HEK293T (cell line): ENCODE results near the gene TFF1.

Experiments
- CTCF ChIA-PET: fragments of 350-600 bp; formaldehyde crosslinking; extraction: SDS; loops from one replicate; lab custom pipeline; 2021; ENCODE audit warnings: antibody characterized with exemption, inconsistent platforms; lab: Yijun Ruan, JAX
- POLR2A ChIA-PET: fragments of 350-600 bp; formaldehyde crosslinking; extraction: SDS; loops from one replicate; lab custom pipeline; 2020; ENCODE audit warnings: antibody characterized with exemption, inconsistent platforms; lab: Yijun Ruan, JAX
- DNase-seq: peaks from one replicate; pipeline ENCODE4 v3.0.0; 2012; ENCODE audit warnings: mixed read lengths; ENCODE audit errors: extremely low spot score
- ARNT ChIP-seq: fragments of 450-650 bp; IDR thresholded peaks from 2 replicates; pipeline ENCODE4 v1.6.1; 2017; ENCODE audit warnings: mild to moderate bottlenecking
- BHLHE40 ChIP-seq: fragments of 450-650 bp; IDR thresholded peaks from 2 replicates; pipeline ENCODE4 v1.6.1; 2016; ENCODE audit warnings: mild to moderate bottlenecking, moderate library complexity, borderline replicate concordance
- CTBP1 ChIP-seq: fragments of 450-650 bp; IDR thresholded peaks from 2 replicates; pipeline ENCODE4 v1.6.1; 2016; ENCODE audit warnings: borderline replicate concordance
- ELF4 ChIP-seq: fragments of 450-650 bp; IDR thresholded peaks from 2 replicates; pipeline ENCODE4 v1.6.1; 2017; ENCODE audit warnings: antibody characterized with exemption
- FOXA1 ChIP-seq: fragments of 450-650 bp; IDR thresholded peaks from 2 replicates; pipeline ENCODE4 v1.6.1; 2016; ENCODE audit warnings: mild to moderate bottlenecking
- FOXK2 ChIP-seq: fragments of 450-650 bp; IDR thresholded peaks from 2 replicates; pipeline ENCODE4 v1.6.1; 2016; ENCODE audit warnings: mild to moderate bottlenecking
- FOXM1 ChIP-seq: fragments of 450-650 bp; IDR thresholded peaks from 2 replicates; pipeline ENCODE4 v1.6.1; 2017; ENCODE audit warnings: mild to moderate bottlenecking, borderline replicate concordance
- HDGF ChIP-seq: fragments of 450-650 bp; IDR thresholded peaks from 2 replicates; pipeline ENCODE4 v1.6.1; 2017; ENCODE audit warnings: antibody characterized with exemption, borderline replicate concordance
- L3MBTL2 ChIP-seq: fragments of 450-650 bp; conservative IDR thresholded peaks from 2 replicates; pipeline ENCODE4 v1.6.1; 2016; ENCODE audit warnings: mild to moderate bottlenecking
- LEF1 ChIP-seq: fragments of 450-650 bp; IDR thresholded peaks from 2 replicates; pipeline ENCODE4 v1.6.1; 2017; ENCODE audit warnings: mild to moderate bottlenecking, borderline replicate concordance
- NFRKB ChIP-seq: fragments of 450-650 bp; IDR thresholded peaks from 2 replicates; pipeline ENCODE4 v1.6.1; 2016; ENCODE audit warnings: mild to moderate bottlenecking, moderate library complexity
- PKNOX1 ChIP-seq: fragments of 450-650 bp; IDR thresholded peaks from 2 replicates; pipeline ENCODE4 v1.6.1; 2016
- SP1 ChIP-seq: fragments of 450-650 bp; IDR thresholded peaks from 2 replicates; pipeline ENCODE4 v1.6.1; 2017
- SUZ12 ChIP-seq: fragments of 450-650 bp; IDR thresholded peaks from 2 replicates; pipeline ENCODE4 v1.6.1; 2016; ENCODE audit warnings: mild to moderate bottlenecking
- TARDBP ChIP-seq: fragments of 450-650 bp; IDR thresholded peaks from 2 replicates; pipeline ENCODE4 v1.6.1; 2016
- ZNF384 ChIP-seq: fragments of 450-650 bp; IDR thresholded peaks from 2 replicates; pipeline ENCODE4 v1.6.1; 2016

The TFF1 gene

GRCh38 chr21:42405064-42406013 is 39.0 kb upstream of the TFF1 start:
- POLR2A ChIA-PET = interaction anchor here (0.6 kb wide), 1 partner anchor 266 kb away, joined by 3 read pairs; no protein-coding TSS in a partner anchor
- CTCF ChIA-PET = no interaction called here
- no peak for TF ChIP-seq TARDBP
- no peak for TF ChIP-seq LEF1
- TF ChIP-seq FOXA1 = no peak
- no peak for TF ChIP-seq ELF4
- TF ChIP-seq NFRKB = no peak
- no peak for TF ChIP-seq ARNT
- no peak for TF ChIP-seq FOXK2
- TF ChIP-seq ZNF384 = no peak
- TF ChIP-seq BHLHE40 = no peak
- no peak for TF ChIP-seq CTBP1
- no peak for DNase-seq

- no peak for DNase-seq
- ChIA-PET POLR2A (interaction anchor here (0.6 kb wide), 1 partner anchor 265 kb away, joined by 3 read pairs; no protein-coding TSS in a partner anchor), CTCF (no interaction called here)
- TF ChIP-seq BHLHE40 (no peak), SUZ12 (no peak)
Observed at GRCh38 chr21:42404539-42404938, 38.2 kb upstream of the TFF1 start.

- no peak for TF ChIP-seq PKNOX1
- TF ChIP-seq TARDBP = no peak
- no peak for TF ChIP-seq ELF4
- TF ChIP-seq NFRKB = no peak
- no peak for TF ChIP-seq SP1
- TF ChIP-seq L3MBTL2 = no peak
- no peak for TF ChIP-seq ARNT
- no peak for TF ChIP-seq FOXK2
- no peak for TF ChIP-seq CTBP1
- TF ChIP-seq ZNF384 = no peak
- no peak for TF ChIP-seq HDGF
- TF ChIP-seq FOXM1 = no peak
- no peak for TF ChIP-seq FOXA1
- DNase-seq = no peak
- ChIA-PET POLR2A (no interaction called here), CTCF (no interaction called here)
Observed at GRCh38 chr21:42403611-42404231, 37.4 kb upstream of the TFF1 start, which contains the start of gene UBASH3A. Gene UBASH3A (plus strand): TSS chr21:42403902. CDS start chr21:42403946, 44 bp downstream.

GRCh38 chr21:42401820-42402251 is 35.5 kb upstream of the TFF1 start:
- no peak for TF ChIP-seq ELF4
- TF ChIP-seq CTBP1 = no peak
- TF ChIP-seq LEF1 = no peak
- TF ChIP-seq L3MBTL2 = no peak
- no peak for TF ChIP-seq BHLHE40
- no peak for TF ChIP-seq ARNT
- no peak for TF ChIP-seq ZNF384
- ChIA-PET CTCF (no interaction called here), POLR2A (no interaction called here)
- no peak for DNase-seq

- POLR2A ChIA-PET = no interaction called here
- DNase-seq = no peak
- CTCF ChIA-PET = no interaction called here
- TF ChIP-seq NFRKB (no peak), L3MBTL2 (no peak), FOXA1 (no peak), TARDBP (no peak), FOXK2 (no peak), CTBP1 (no peak), ARNT (no peak), HDGF (no peak), FOXM1 (no peak), SUZ12 (no peak), ZNF384 (no peak), BHLHE40 (no peak)
Observed at GRCh38 chr21:42401154-42401553, 34.8 kb upstream of the TFF1 start.

GRCh38 chr21:42400525-42400924 is 34.2 kb upstream of the TFF1 start:
- ChIA-PET CTCF (no interaction called here), POLR2A (no interaction called here)
- no peak for DNase-seq
- TF ChIP-seq TARDBP (no peak), BHLHE40 (no peak), PKNOX1 (no peak), FOXA1 (no peak), SUZ12 (no peak), SP1 (no peak)

GRCh38 chr21:42398436-42399028 is 32.2 kb upstream of the TFF1 start:
- CTCF ChIA-PET = interaction anchor here (0.9 kb wide), 1 partner anchor 88 kb away, joined by 3 read pairs; no protein-coding TSS in a partner anchor
- POLR2A ChIA-PET = no interaction called here

More at GRCh38 chr21:42398436-42399028, 32.2 kb upstream of the TFF1 start:
- DNase-seq = no peak
- TF ChIP-seq ARNT (no peak), SP1 (no peak), SUZ12 (no peak), FOXK2 (no peak), NFRKB (no peak)
